A549 (cell line): ENCODE results near the gene CCNE1. TPM values are rescaled to one million over a fixed set of nuclear protein-coding genes. Genes with fewer than 3 reads are reported as not detected.

ENCODE experiments used
- ATAC-seq, 2 experiments: fragments of 200-7000 bp in 1 of 2; fragments of >200 bp in 1 of 2; cut with Nextera tagmentation in 1 of 2; cut with Tn5 transposase in 1 of 2; 3 replicates each; pipeline versions ENCODE4 v1.8.0 to v1.9.1; 2018 to 2020; ENCODE audit warnings: mild to moderate bottlenecking in 1 of 2, moderate library complexity in 1 of 2
- CTCF ChIA-PET: fragments of 300-600 bp; sonication (Branson Sonifier 250); formaldehyde crosslinking; extraction: SDS; loops from one replicate; lab custom pipeline; 2021; ENCODE audit warnings: antibody characterized with exemption, inconsistent platforms; lab: Yijun Ruan, JAX
- POLR2A ChIA-PET: fragments of 350-600 bp; formaldehyde crosslinking; extraction: SDS; loops from one replicate; lab custom pipeline; 2021; ENCODE audit warnings: antibody characterized with exemption, inconsistent platforms; lab: Yijun Ruan, JAX
- DNase-seq, 2 experiments: peaks; one replicate each; pipeline versions ENCODE4 v3.0.0 to v3.0.0-alpha.2; 2011 to 2016; ENCODE audit warnings: low read depth in 1 of 2, low spot score in 1 of 2
- FAIRE-seq: peaks from 2 replicates; lab custom pipeline; 2011; peaks lifted over from hg19 to GRCh38; lab: Jason Lieb, UNC
- H3K27ac ChIP-seq, 2 experiments: fragments of >200 bp; sonication (Bioruptor Twin); formaldehyde crosslinking; 3 replicates each; pipeline ENCODE4 v1.5.1; 2016 to 2017
- H3K4me1 ChIP-seq: fragments of >200 bp; sonication (Bioruptor Twin); formaldehyde crosslinking; 3 replicates; pipeline ENCODE4 v1.6.1; 2016
- H3K4me2 ChIP-seq: fragments of >200 bp; sonication (Bioruptor Twin); formaldehyde crosslinking; 3 replicates; pipeline ENCODE4 v1.6.1; 2016
- H3K4me3 ChIP-seq: fragments of >200 bp; sonication (Bioruptor Twin); formaldehyde crosslinking; 3 replicates; pipeline ENCODE4 v1.5.1; 2016
- H3K9me3 ChIP-seq: fragments of >200 bp; sonication (Bioruptor Twin); formaldehyde crosslinking; 3 replicates; pipeline ENCODE4 v1.6.1; 2016
- CEBPB ChIP-seq, 2 experiments: fragments of >200 bp in 1 of 2; sonication (Bioruptor Twin) in 1 of 2; formaldehyde crosslinking in 1 of 2; IDR thresholded peaks; 2 replicates each; pipeline ENCODE4 v1.6.1; 2012 to 2016
- CHD4 ChIP-seq: fragments of 200-600 bp; sonication (generic); IDR thresholded peaks from 2 replicates; pipeline ENCODE4 v1.6.1; 2016; ENCODE audit warnings: antibody characterized with exemption, mild to moderate bottlenecking, borderline replicate concordance
- EHMT2 ChIP-seq: fragments of 200-600 bp; sonication (generic); IDR thresholded peaks from 2 replicates; pipeline ENCODE4 v1.6.1; 2016; ENCODE audit warnings: antibody characterized with exemption, low read depth, mild to moderate bottlenecking, moderate library complexity
- FOSL2 ChIP-seq, 2 experiments: fragments of 450-650 bp in 1 of 2; fragments of >200 bp in 1 of 2; sonication (Bioruptor Twin) in 1 of 2; formaldehyde crosslinking; IDR thresholded peaks; 2 replicates each; pipeline versions ENCODE4 v1.5.0 to v1.6.1; 2016 to 2020; ENCODE audit warnings: mild to moderate bottlenecking in 1 of 2, moderate library complexity in 1 of 2
- HDAC2 ChIP-seq: fragments of 200-600 bp; sonication (generic); IDR thresholded peaks from 2 replicates; pipeline ENCODE4 v1.6.1; 2016
- HEYL ChIP-seq: fragments of 250-450 bp; sonication (Bioruptor Pico); IDR thresholded peaks from 2 replicates; pipeline ENCODE4 v1.8.0; 2021; ENCODE audit warnings: mild to moderate bottlenecking, moderate library complexity
- JUN ChIP-seq, 2 experiments: fragments of >200 bp; sonication (Bioruptor Twin); formaldehyde crosslinking; IDR thresholded peaks; 2 replicates in 1 of 2; 3 replicates in 1 of 2; pipeline ENCODE4 v1.6.1; 2016 to 2017
- KDM5A ChIP-seq: fragments of 200-600 bp; sonication (generic); IDR thresholded peaks from 2 replicates; pipeline ENCODE4 v1.6.1; 2016; ENCODE audit warnings: antibody characterized with exemption, mild to moderate bottlenecking
- MAZ ChIP-seq: fragments of 150-350 bp; IDR thresholded peaks from 2 replicates; pipeline ENCODE4 v1.6.1; 2014; ENCODE audit warnings: antibody characterized with exemption, low read depth, low read length, borderline replicate concordance
- NPAS2 ChIP-seq: fragments of 250-450 bp; sonication (Bioruptor Pico); IDR thresholded peaks from 2 replicates; pipeline ENCODE4 v1.8.0; 2022; ENCODE audit warnings: mild to moderate bottlenecking, moderate library complexity, borderline replicate concordance
- NR3C1 ChIP-seq: fragments of >200 bp; sonication (Bioruptor Twin); formaldehyde crosslinking; IDR thresholded peaks from 3 replicates; pipeline ENCODE4 v1.6.1; 2017
- POLR2AphosphoS2 ChIP-seq: conservative IDR thresholded peaks from 2 replicates; pipeline ENCODE4 v1.6.1; 2012; ENCODE audit warnings: low read length, improper control_type of control experiment, inconsistent platforms
- RAD21 ChIP-seq, 2 experiments: fragments of >200 bp in 1 of 2; sonication (Bioruptor Twin) in 1 of 2; formaldehyde crosslinking in 1 of 2; IDR thresholded peaks in 1 of 2; conservative IDR thresholded peaks in 1 of 2; 2 replicates in 1 of 2; 3 replicates in 1 of 2; pipeline ENCODE4 v1.6.1; 2012 to 2018; ENCODE audit warnings: inconsistent platforms in 1 of 2
- RARB ChIP-seq: fragments of 250-450 bp; sonication (Bioruptor Pico); IDR thresholded peaks from 2 replicates; pipeline ENCODE4 v1.8.0; 2021; ENCODE audit warnings: mild to moderate bottlenecking, moderate library complexity
- SREBF2 ChIP-seq: fragments of 450-650 bp; IDR thresholded peaks from 2 replicates; pipeline ENCODE4 v1.6.1; 2014; ENCODE audit warnings: mild to moderate bottlenecking, moderate library complexity
- TFCP2L1 ChIP-seq: fragments of 250-450 bp; sonication (Bioruptor Pico); IDR thresholded peaks from 2 replicates; pipeline ENCODE4 v1.5.0; 2021; ENCODE audit warnings: mild to moderate bottlenecking
- TP53 ChIP-seq: fragments of 250-450 bp; sonication (Bioruptor Pico); IDR thresholded peaks from 2 replicates; pipeline ENCODE4 v1.5.0; 2021; ENCODE audit warnings: mild to moderate bottlenecking, moderate library complexity
- ZC3H11A ChIP-seq: fragments of 450-650 bp; IDR thresholded peaks from 2 replicates; pipeline ENCODE4 v1.6.1; 2014; ENCODE audit warnings: antibody characterized with exemption, mild to moderate bottlenecking
- ZFP36 ChIP-seq: fragments of 450-650 bp; IDR thresholded peaks from 2 replicates; pipeline ENCODE4 v1.6.1; 2014; ENCODE audit warnings: borderline replicate concordance; ENCODE audit not compliant: partially characterized antibody
- ZNF302 ChIP-seq: fragments of 250-450 bp; sonication (Bioruptor Pico); IDR thresholded peaks from 2 replicates; pipeline ENCODE4 v1.9.0; 2021; ENCODE audit warnings: inconsistent platforms, mild to moderate bottlenecking, moderate library complexity
- ZSCAN20 ChIP-seq: fragments of 250-450 bp; sonication (Bioruptor Pico); IDR thresholded peaks from 2 replicates; pipeline ENCODE4 v1.8.0; 2022; ENCODE audit warnings: mild to moderate bottlenecking, moderate library complexity
- WGBS: methylation state at CpG from one replicate; pipeline ENCODE4 v1.1.6; 2017; ENCODE audit errors: missing lambda C conversion rate; 5-methylcytosine and 5-hydroxymethylcytosine counted together
- polyA plus RNA-seq, 4 experiments: library from polyadenylated mRNA; depleted of rRNA in 3 of 4; stranded (reverse); fragments of >200 nt; fragmentation: RNase III in 1 of 4; extraction: RNeasy Plus Mini Kit Qiagen cat#74134 plus additional on column Dnase treatment in 1 of 4; gene quantifications; 2 replicates in 3 of 4; 3 replicates in 1 of 4; pipeline ENCODE4 v1.2.3, GENCODE V29; 2011 to 2017
- TF ChIP-seq, protein P1 (sequence below): fragments of >200 bp; sonication (Bioruptor Twin); formaldehyde crosslinking; IDR thresholded peaks from 3 replicates; pipeline ENCODE4 v1.6.1; 2016
- TF ChIP-seq, protein P2 (sequence below): fragments of 250-450 bp; sonication (Bioruptor Pico); IDR thresholded peaks from 2 replicates; pipeline ENCODE4 v1.5.0; 2020; ENCODE audit warnings: low read depth, mild to moderate bottlenecking, moderate library complexity
- TF ChIP-seq, protein P3 (sequence below): fragments of 250-450 bp; sonication (Bioruptor Pico); IDR thresholded peaks from 2 replicates; pipeline ENCODE4 v1.5.0; 2021; ENCODE audit warnings: mild to moderate bottlenecking, moderate library complexity, borderline replicate concordance
- TF ChIP-seq, protein P4 (sequence below): fragments of 150-350 bp; IDR thresholded peaks from 2 replicates; pipeline ENCODE4 v1.6.1; 2014; ENCODE audit warnings: low read depth, mild to moderate bottlenecking, low read length
- TF ChIP-seq, protein P5 (sequence below): IDR thresholded peaks from 2 replicates; pipeline ENCODE4 v1.6.1; 2012

The CCNE1 gene
- polyA plus RNA-seq, 2 of the 4 experiments (the other 2 are of a cell fraction) = 18.3 to 25.2 TPM

DNA sequence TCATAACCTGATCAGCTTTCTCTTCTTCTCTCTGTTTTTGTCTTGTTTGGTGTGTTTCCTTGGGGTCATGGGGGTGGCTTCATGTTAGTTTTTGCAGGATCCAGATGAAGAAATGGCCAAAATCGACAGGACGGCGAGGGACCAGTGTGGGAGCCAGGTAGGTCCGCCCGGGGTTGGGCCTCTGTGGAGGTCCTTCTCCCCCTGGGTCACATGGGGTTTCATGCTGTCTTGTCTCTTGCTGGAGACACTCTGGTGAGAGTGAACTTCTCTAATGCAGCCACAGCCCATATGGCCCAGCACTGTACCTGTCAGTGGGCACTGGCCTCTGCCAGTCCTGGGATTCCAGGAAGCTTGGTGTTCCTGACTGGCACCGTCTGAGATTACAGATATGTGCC, 1.1 kb downstream of the CCNE1 start:
- TF ChIP-seq SREBF2 (no peak), KDM5A (no peak), CHD4 (no peak), RAD21 (conservative IDR thresholded peaks at IDR 0.05 in 1 of 2, IDR thresholded peaks at IDR 0.05 in 1 of 2) (no peak), MAZ (no peak), HEYL (CRISPR knock-in tag) (no peak), CEBPB (IDR thresholded peaks at IDR 0.05) (no peak), TFCP2L1 (CRISPR knock-in tag) (no peak), ZFP36 (no peak), HDAC2 (no peak), FOSL2 (IDR thresholded peaks at IDR 0.05) (no peak), FOSL2 (CRISPR knock-in tag; IDR thresholded peaks at IDR 0.05) (no peak), NPAS2 (CRISPR knock-in tag) (no peak), RARB (CRISPR knock-in tag) (no peak), ZSCAN20 (CRISPR knock-in tag) (no peak), JUN (IDR thresholded peaks at IDR 0.05) (no peak), ZNF302 (CRISPR knock-in tag) (no peak)
- TF ChIP-seq, protein P1, sequence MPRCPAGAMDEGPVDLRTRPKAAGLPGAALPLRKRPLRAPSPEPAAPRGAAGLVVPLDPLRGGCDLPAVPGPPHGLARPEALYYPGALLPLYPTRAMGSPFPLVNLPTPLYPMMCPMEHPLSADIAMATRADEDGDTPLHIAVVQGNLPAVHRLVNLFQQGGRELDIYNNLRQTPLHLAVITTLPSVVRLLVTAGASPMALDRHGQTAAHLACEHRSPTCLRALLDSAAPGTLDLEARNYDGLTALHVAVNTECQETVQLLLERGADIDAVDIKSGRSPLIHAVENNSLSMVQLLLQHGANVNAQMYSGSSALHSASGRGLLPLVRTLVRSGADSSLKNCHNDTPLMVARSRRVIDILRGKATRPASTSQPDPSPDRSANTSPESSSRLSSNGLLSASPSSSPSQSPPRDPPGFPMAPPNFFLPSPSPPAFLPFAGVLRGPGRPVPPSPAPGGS = no peak
- TF ChIP-seq, protein P2, sequence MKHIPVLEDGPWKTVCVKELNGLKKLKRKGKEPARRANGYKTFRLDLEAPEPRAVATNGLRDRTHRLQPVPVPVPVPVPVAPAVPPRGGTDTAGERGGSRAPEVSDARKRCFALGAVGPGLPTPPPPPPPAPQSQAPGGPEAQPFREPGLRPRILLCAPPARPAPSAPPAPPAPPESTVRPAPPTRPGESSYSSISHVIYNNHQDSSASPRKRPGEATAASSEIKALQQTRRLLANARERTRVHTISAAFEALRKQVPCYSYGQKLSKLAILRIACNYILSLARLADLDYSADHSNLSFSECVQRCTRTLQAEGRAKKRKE = no peak
- TF ChIP-seq, protein P3, sequence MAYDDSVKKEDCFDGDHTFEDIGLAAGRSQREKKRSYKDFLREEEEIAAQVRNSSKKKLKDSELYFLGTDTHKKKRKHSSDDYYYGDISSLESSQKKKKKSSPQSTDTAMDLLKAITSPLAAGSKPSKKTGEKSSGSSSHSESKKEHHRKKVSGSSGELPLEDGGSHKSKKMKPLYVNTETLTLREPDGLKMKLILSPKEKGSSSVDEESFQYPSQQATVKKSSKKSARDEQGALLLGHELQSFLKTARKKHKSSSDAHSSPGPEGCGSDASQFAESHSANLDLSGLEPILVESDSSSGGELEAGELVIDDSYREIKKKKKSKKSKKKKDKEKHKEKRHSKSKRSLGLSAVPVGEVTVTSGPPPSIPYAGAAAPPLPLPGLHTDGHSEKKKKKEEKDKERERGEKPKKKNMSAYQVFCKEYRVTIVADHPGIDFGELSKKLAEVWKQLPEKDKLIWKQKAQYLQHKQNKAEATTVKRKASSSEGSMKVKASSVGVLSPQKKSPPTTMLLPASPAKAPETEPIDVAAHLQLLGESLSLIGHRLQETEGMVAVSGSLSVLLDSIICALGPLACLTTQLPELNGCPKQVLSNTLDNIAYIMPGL (CRISPR knock-in tag) = no peak
- ChIA-PET POLR2A (no interaction called here), CTCF (interaction anchor here (0.9 to 2.0 kb wide), 8 partner anchors 21 to 129 kb away, joined by 3 to 9 read pairs (median 4); partner anchors contain the start of gene URI1)
- peaks cover 13% of the 10 kb centered on the region for H3K4me1 ChIP-seq
- ATAC-seq = no peak
- 88% methylated on average over 6 of the region's 6 CpGs for WGBS
- no peak for DNase-seq
- H3K27ac ChIP-seq = peak overlapping the region; percentile 76 to 90; a peak in 4 of 6 replicates
- peak overlapping the region; percentile 89 for H3K4me2 ChIP-seq
- H3K9me3 ChIP-seq = no peaks in the 10 kb centered on the region
- H3K4me3 ChIP-seq = peak overlapping the region; percentile 96
- FAIRE-seq = no peak

DNA sequence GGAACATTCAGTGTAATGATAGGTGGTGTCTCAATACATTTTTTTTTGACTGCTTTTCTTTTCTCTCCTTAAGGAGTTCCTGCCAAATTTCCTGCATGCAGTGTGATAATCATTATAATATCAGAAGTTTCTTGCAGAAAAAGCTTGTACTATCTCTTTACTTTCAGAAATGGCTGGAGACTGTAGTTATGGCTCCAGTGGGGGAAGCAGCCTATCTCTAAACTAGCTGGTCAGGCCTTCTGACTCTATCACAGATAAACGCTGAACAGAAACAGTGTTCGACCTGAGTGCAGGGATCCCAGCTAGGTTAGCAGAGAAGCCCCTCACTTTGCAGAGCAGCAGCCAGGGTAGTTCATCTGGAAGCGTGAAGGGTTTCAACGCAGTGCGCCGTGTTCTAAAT, 1.9 kb downstream of the CCNE1 start:
- Histone ChIP-seq H3K4me3 (no peak overlapping the region), H3K4me2 (no peak overlapping the region), H3K4me1 (peaks cover 13% of the 10 kb centered on the region), H3K9me3 (no peaks in the 10 kb centered on the region), H3K27ac (no peak overlapping the region)
- POLR2A ChIA-PET = no interaction called here
- peak; percentile 74 for FAIRE-seq
- CTCF ChIA-PET = interaction anchor here (1.2 to 2.0 kb wide), 9 partner anchors 22 to 97 kb away, joined by 3 to 9 read pairs (median 6); no protein-coding TSS in a partner anchor
- TF ChIP-seq TP53 (CRISPR knock-in tag) (no peak), EHMT2 (no peak), NR3C1 (no peak), POLR2AphosphoS2 (no peak), ZC3H11A (no peak)
- TF ChIP-seq, protein P4, sequence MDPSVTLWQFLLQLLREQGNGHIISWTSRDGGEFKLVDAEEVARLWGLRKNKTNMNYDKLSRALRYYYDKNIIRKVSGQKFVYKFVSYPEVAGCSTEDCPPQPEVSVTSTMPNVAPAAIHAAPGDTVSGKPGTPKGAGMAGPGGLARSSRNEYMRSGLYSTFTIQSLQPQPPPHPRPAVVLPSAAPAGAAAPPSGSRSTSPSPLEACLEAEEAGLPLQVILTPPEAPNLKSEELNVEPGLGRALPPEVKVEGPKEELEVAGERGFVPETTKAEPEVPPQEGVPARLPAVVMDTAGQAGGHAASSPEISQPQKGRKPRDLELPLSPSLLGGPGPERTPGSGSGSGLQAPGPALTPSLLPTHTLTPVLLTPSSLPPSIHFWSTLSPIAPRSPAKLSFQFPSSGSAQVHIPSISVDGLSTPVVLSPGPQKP = no peak
- TF ChIP-seq, protein P5, sequence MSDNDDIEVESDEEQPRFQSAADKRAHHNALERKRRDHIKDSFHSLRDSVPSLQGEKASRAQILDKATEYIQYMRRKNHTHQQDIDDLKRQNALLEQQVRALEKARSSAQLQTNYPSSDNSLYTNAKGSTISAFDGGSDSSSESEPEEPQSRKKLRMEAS = no peak
- DNase-seq = no peak
- 96% methylated on average over 6 of the region's 6 CpGs for WGBS
- no peak for ATAC-seq
